T-helper 9 cell (primary cell): ENCODE results near the gene CRYAB.
A peak's percentile ranks its signal among the peaks of the same experiment; 100 is the strongest.
"Not testable (repeated sequence)": the region's sequence is repeated elsewhere in the genome, so short reads cannot be mapped to it uniquely, and the experiment has no call there.

Experiments used
- DNase-seq: peaks from one replicate; pipeline ENCODE4 v3.0.0-alpha.2; 2020

CRYAB gene

DNA sequence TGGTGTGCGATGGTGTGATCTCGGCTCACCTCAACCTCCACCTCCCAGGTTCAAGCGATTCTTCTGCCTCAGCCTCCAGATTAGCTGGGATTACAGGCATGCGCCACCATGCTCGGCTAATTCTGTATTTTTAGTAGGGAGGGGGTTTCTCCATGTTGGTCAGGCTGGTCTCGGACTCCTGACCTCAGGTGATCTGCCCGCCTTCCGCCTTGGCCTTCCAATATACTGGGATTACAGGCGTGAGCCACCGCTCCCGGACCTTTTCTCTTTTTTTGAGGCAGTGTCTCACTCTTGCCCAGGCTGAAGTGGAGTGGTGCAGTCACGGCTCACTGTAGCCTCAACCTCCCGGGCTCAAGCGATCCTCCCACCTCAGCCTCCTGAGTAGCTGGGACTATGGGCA is 21.6 kb upstream of the CRYAB start:
- not testable (repeated sequence) for DNase-seq

DNA sequence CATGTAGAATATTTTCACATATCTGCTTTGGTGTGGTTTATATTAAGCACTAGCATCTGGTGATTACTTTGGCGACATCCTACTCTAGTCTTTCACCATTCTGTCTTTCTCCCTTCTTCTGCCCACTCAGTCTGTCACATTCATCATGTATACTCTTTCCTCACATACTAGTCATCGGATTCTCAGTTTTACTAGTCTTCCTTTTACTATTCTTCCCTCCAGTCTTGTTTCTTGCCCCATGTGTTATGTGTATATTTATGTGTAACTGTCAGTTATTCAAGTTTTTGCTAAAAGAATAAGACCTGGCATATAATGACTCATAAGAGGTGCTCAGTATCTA is 21.0 kb upstream of the CRYAB start:
- no peak for DNase-seq

DNA sequence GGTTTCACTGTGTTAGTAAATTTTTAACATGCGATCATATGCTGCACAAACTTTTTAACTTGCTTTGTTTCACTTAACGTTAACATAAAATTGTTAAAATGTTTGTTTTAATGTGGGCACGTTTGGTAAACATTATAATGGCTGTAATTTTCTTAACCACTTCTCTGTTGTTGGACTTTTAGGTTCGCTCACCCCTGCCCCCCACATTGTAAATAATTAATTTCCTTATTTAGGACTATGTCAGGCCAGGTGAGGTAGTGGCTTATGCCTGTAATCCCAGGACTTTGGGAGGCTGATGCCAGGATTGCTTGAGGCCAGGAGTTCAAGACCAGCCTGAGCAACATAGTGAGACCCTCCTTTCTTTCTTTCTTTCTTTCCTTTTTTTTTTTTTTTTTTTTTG is 18.9 kb upstream of the CRYAB start:
- DNase-seq, result no peak

DNA sequence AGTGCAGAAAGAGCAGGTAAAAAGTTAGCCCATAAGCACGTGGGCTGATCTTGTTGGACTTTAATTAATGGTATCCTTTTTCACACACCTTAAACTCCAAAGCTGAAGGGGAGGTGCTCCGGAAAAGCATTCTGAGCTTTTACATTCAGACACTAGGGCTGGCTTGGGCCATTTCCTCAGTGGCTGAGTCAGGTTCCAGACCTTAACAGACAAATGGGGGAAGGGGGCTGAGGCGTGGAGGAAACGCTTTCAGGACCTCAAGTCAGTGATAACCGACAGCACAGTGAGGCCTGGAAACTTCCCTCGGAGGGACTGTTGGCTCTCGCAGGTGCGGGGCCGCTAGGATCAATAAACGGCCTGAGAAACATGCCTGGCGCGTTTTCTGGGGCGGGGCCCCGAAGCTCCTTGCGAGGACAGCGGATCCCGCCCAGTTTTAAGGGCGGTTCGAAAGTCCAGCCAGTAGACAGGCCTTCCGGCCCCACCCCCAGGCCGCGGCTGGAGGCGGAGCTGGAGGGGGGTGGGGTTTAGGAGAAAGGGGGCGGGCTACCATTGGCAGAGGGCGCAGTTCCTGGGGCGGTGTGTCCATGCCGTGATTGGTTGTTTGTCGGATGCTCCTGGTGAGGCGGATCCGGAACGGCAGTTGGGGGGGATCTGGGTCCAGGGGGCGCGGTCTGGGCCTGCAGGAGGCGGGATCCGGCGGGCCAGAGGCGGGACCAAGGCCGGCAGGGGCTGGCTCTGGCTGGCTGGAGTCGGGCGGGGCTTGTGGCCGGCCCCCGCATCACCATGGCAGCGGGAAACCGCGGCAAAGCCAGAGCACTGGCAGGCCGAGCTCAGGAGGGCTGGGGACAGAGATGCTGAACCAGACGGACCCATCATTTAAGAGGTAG is 15.2 kb upstream of the CRYAB start:
- peak; percentile 90 for DNase-seq

DNA sequence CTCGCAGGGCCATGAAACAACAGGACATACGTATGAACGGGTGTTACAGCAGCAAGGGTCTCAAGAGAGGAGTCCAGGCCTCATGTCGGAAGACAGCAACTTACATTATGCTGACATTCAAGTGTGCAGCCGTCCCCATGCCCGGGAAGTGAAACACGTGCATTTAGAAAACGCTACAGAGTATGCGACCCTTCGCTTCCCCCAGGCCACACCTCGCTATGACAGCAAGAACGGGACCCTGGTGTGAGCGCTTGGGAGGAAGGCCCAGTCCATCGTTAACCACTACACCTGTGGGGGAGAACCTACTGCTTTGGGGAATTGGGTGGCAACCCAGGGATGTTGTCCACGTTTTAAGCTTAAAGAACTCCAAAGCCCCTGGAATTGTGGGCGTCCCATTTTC is 14.4 kb upstream of the CRYAB start:
- no peak for DNase-seq

DNA sequence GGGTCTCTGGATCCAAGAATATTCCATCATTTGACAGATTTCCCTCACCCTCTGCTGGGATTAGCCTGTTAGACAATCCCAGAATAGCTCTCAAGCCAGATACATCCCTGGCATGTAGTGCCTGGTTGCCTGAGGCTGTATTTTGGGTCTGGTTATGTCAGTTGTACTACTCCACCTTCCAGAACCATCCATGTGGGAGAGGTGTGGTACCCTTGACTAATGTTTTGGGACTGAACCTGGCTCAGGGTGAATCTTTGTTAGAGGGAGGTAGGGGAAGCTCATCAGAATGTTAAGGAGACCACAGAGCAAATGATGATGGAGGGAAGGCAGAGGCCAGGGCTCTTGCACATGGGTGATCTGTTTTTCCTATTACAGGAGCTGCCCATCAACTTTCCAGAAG is 12.4 kb upstream of the CRYAB start:
- no peak for DNase-seq

DNA sequence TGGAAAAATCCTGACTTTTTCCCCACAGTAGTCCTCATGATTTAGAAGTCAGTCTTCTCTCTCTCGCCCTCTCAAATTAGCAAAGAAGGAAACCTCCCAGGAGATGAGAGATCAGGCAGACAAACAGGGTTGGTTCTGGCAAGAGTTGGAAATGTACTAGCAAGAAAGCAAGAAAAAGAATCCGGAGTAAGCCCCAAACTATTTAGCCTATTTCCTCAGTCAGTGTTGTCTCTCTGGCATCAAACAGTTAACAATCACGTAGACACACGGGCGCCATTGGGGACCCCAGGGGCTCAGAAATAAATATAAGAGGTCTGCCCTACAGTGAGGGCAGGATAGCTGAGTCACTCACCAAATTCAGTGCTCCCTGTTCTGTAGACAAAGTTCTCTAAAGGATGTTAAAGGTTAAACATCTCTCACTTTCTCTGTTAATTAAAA is 11.8 kb upstream of the CRYAB start:
- no peak for DNase-seq

DNA sequence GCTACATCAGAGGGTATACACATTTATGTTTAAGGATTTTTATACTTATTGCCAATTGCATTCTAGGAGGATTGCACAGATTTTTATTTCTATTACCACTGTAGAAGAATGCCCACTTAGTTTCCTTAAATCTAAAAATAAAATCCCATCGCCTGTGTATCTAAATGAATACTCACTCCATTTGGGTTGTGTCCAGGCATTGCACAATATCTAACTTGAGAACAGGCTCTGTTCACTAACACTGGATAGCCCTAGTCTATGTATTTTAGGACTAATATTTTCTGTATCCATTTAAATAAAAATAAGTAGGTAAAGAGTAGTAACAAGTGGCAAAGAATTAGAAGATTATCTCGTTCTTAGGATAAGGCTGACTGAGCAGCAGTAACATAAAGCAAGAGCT is 11.2 kb upstream of the CRYAB start:
- DNase-seq, result no peak

DNA sequence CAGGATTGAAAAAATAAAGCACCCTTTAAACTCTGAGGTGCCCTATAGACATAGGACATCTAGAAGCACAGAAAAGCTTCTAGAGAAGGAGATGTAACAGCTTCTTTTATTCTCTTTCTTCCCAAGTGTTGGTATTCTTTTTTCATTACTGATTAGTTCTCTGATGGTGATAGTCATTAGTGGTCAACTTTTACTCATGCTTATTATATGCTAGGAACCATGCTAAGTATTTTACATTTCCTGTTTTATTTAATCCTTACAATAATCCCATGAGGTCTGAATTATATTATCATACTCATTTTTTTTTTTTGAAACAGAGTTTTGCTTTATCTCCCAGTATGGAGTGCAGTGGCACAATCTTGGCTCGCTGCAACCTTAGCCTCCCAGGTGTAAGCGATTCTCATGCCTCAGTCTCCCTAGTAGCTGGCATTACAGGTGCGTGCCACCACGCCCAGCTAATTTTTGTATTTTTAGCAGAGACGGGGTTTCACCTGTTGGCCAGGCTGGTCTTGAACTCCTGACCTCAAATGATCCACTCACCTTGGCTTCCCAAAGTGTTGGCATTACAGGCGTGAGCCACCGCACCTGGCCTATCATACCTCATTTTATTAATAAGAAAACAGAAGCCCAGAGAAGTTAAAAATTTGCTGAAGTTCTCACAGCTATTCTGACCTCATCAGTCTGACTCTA is 10.1 kb upstream of the CRYAB start:
- no peak for DNase-seq

DNA sequence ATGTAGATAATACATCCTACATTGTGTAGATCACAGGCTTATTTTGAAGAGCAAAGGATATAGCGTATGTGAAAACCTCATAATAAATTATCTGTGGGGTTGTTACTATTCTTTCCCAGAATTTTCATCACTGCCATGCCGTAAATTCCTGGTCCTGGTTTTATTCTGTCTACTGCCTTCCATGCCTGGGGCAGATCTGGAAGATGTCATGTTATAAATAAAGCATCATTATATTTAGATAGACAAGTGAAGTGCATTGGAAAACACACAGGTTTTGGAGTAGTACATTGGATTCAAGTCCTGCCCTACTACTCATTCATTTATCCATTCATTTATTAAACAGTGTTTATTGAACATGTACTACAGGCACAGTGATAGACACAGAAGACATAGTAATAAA is 9.3 kb upstream of the CRYAB start:
- DNase-seq, result no peak

DNA sequence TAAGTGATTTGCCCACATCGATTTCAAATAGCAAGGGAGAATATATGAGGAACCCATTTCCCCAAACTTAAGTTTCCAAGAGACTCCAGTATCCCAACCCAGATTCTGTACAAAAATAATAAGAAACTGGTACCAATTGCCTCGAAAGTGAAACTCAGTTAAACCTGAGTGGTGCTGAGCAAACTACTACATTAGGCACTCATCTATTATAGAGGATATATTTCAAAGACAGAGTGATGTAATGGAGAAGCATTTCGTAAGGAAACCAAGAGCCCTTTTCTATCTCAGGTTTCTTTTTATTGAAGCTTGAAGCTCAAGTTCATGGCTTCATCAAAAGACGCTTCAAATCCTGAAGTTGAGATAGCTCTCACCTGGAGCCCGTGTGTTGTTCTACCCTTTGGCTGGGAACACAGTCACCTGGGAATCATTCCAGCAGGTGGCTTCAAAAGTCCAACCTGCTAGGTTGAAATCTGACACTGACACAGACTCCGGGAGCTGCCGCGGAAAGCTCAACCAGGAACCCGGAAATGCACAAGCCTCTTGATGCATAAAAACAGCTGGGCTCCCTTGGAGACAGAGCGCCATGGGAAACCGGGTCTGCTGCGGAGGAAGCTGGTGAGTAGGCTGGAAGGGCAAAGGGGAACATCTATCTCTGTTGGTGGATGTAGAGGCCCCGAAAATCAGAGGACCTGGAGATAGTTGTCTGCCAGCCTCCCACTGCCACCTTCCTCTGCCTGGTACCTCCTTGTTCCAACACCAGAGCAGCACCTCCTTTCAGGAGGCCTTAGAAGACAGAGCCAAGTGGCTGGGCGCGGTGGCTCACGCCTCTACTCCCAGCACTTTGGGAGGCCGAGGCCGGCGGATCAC is 7.1 kb upstream of the CRYAB start, which contains the start of gene C11orf52:
C11orf52 (plus strand) TSS at position 524 of the 867 bp plus-strand sequence; CDS start at position 584, 60 bp downstream.
- DNase-seq, result no peak

DNA sequence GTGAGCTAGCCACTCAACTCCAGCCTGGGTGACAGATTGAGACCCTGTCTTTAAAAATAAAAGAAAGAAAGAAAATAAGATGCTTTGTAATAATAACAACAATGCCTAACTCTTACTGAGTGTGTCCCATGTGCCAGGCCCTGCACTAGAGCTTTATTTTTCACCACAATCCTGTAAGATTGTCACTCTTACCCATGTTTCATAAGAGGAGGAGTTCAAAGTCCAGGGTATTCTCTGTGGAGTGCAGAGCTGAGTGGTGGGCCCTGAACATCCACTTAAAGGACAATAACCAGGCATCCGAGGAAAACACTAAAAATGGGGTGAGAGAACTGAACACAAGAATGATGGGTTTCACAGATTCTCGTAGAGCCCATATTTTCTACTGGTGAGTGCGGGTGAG is 6.2 kb upstream of the CRYAB start:
- no peak for DNase-seq

DNA sequence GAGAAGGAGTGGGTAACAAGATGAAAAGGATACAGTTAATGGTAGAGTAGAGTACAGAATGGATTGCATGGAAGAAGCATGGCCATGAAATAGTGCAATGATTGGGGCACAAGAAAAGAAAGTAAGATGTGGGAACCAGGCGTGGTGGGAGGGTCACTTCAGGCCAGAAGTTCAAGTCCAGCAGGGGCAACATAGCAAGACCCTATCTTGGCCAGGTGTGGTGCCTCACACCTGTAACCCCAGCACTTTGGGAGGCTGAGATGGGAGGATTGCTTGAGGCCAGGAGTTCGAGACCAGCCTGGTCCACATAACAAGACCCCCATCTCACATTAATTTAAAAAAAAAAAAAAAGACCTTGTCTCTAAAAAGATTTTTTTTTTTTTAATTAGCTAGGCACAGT is 5.7 kb upstream of the CRYAB start:
- DNase-seq, result no peak

DNA sequence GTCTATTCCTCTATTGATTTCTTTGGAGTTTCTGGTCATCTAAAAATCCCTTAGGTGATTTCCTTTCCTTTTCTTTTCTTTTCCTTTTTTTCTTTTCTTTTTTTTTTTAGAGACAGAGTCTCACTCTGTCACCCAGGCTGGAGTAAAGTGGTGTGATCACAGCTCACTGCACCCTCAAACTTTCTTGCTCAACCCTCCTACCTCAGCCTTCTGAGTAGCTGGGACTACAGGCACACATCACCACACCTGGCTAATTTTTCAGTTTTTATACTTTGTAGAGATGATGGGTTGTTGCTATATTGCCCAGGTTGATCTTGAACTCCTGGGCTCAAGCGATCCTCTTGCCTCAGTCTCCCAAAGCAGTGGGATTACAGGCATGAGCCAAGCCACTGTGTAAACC is 5.2 kb upstream of the CRYAB start:
- DNase-seq, result no peak

DNA sequence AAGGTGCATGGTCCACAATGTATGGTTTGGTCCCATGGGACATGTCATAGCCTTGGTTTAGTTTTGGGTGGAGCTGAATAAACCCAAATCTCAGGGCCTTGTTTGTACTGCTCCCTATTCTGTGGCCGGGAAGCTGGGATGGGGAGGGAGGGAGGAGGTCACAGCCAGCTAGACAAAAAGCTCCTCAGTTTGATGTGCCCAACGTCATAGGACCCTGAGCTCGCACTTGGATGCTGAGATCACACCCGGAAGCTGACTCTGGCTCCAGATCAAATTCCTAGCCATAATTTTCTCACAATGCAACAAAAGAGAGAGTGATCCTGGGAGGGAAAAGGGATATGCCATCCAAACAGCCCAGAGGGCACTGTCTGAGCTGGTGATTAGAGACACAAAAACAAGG is 2.4 kb upstream of the CRYAB start:
- DNase-seq, result no peak

DNA sequence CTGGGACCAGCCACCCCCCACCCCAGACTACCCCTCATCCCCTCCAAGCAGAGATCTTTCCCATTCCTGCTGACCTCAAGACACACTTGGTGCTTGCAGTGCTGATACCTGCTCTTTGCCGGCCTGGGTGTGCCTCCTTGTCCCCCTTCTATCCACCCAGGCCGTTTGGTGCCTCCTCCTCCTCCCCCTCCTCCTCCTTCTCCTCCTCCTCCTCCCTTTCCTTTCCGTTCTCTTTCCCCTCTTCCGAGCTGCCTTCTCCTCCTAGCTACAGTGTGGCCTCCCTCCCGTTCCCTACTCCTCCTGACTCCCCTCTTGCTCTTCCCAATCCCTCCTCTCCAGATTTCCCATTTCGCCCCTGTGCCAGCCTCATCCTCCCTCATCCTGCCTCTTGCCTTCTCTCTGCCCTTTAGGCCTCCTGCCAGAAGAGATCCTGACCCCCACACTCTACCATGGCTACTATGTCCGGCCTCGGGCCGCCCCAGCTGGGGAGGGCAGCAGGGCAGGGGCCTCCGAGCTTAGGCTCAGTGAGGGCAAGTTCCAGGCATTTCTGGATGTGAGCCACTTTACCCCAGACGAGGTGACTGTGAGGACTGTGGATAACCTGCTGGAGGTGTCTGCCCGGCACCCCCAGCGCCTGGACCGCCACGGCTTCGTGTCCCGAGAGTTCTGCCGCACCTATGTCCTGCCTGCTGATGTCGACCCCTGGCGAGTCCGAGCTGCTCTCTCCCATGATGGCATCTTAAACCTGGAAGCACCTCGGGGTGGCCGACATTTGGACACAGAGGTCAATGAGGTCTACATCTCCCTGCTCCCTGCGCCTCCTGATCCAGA is 1.7 kb upstream of the CRYAB start:
- DNase-seq, result no peak

DNA sequence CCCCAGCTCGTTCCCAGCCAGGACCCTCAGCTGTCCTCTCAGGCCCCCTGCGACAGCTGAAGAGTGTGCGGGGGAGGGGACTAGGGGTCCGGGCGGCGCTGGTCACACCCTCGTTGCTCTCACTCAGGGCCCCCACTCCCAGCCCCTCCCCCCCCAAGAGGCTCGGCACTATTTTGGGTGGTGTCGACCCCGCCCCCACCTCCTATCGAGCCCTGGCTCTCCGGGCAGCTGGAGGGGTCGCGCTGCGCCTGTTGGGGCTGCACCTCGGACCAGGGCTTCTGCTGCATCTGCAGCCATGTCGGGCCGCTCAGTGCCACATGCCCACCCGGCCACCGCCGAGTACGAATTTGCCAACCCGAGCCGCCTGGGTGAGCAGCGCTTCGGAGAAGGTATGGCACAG is 965 bp upstream of the CRYAB start, which contains the start of gene HSPB2:
HSPB2 (plus strand) TSS at position 200 of the 400 bp plus-strand sequence; CDS start at position 296, 96 bp downstream.
- DNase-seq, result no peak

DNA sequence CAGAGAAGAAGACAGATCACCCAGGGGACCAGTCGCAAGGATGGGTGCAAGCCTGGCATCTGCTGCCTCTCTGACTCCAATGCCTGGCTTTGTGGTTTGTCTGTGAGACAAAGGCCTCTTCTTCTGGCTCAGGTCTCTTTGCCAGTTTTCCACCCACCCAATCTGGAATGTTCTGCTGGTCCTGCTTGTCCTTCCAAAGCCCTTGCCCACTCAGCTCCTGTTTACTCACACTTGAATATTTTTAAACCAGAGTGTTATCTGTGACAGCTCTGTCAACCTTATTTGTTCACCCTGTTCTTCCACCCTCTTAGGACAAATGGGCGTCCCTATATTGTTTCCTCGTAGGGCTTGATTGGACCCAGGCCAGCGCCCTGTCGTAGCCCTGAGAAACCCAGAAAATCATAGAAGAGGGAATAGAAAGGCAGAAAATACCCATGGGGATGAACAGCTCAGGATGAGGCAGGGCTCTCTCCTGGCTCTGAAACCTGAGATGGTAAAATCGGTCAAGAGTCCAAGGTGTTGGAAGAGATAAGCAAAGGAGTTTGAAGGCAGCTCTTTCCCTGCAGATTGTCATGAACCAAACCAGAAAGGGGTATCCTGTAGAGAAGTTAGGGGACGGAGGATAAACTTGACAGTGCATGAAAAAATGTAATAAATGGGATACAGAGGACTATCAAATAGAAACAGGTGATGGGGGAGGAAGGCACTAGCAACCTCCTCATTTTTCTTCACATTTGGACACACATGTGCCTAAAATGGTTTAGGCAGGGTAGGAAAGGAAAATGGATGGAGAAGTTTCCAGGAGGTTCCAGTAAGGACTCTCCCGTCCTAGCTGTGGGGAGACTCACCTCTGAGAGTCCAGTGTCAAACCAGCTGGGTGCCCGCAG is 651 bp downstream of the CRYAB start:
- no peak for DNase-seq

DNA sequence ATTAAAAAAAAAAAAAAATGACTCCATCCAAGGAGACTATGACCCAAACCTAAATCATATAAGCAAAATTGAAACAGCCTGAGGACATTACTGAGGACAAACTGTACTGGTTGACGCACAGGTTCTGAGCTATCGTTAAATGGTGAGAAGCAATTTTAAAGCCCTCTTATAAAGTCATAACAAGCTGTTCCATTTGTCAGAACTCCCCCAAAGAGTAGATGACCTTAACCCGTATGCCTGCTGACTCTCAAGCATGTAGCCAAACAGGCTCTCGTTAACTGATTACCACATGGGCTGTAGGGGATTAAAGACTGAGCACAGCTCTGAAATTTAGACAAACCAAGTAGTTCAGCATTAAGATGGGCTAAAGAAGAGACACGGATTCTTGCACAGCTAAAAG is 2.2 kb downstream of the CRYAB start:
- DNase-seq, result no peak

DNA sequence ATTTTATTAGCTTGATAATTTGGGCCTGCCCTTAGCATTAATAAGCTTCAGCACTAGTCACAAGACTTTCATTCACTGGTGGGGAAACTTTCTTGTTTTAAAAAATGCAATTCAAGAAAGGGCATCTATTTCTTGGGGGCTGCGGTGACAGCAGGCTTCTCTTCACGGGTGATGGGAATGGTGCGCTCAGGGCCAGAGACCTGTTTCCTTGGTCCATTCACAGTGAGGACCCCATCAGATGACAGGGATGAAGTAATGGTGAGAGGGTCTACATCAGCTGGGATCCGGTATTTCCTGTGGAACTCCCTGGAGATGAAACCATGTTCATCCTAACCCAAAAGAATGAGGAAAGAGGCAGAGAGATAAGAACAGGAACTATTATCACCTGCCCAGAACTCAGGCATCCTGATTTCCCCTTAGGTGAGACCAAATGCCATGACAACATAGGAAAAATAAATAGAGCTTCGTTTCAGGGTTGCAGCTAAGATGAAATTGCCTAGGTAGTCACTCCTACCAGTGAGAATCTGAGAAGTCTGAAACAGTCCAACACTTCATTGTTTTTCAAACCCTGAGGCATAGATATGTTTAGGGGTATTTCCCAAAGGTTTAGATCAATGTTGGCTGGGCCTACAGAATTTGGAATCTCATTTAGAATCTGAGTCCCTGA is 2.8 kb downstream of the CRYAB start:
- DNase-seq, result no peak

DNA sequence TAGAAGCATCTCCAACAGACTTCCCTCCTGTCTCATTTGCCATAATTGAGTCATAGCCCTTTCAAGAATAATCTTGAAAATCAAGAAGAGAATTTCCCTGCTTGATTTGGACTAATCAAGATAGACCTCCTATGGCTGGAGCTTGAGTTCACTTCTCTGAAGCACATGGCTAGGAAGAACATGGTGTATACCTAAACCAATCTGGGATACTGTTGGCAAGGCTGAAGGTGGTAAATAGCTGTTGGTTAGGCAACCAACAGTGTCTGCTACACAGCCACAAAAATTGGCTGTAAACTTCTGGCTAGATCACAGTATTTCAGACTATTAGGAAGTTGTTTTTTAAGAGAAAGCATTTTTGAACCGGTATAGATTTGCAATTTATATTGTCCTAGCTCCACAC is 4.9 kb downstream of the CRYAB start:
- no peak for DNase-seq
